Left lung (tissue), 10 donors: Measurements from ENCODE around the gene WWTR1. TPM values are rescaled to one million over a fixed set of nuclear protein-coding genes. Genes with fewer than 3 reads are reported as not detected.

Experiments
- ATAC-seq: fragments of 200-7000 bp; cut with Tn5 transposase; one replicate; pipeline ENCODE4 v1.9.1; 2020; ENCODE audit warnings: moderate library complexity
- DNase-seq, 4 donors: peaks; one replicate each; pipeline ENCODE4 v3.0.0-alpha.2; 2013 to 2020
- H3K27ac ChIP-seq, 2 donors: fragments of 200-600 bp; sonication (generic) in 1 of 2; one replicate each; pipeline versions ENCODE4 v1.5.0 to v1.8.0; 2020 to 2021
- H3K27me3 ChIP-seq, 2 donors: fragments of 200-600 bp; sonication (generic) in 1 of 2; one replicate each; pipeline versions ENCODE4 v1.5.0 to v1.8.0; 2020 to 2021
- H3K36me3 ChIP-seq, 2 donors: fragments of 200-600 bp; sonication (generic) in 1 of 2; one replicate each; pipeline versions ENCODE4 v1.5.0 to v1.8.0; 2020 to 2021
- H3K4me1 ChIP-seq, 2 donors: fragments of 200-600 bp; one replicate each; pipeline ENCODE4 v1.8.0; 2021
- H3K4me3 ChIP-seq, 2 donors: fragments of 200-600 bp; sonication (generic) in 1 of 2; one replicate each; pipeline versions ENCODE4 v1.5.0 to v1.8.0; 2020 to 2021; ENCODE audit warnings: mild to moderate bottlenecking in 1 of 2
- H3K9me3 ChIP-seq, 2 donors: fragments of 200-600 bp; sonication (generic) in 1 of 2; one replicate each; pipeline versions ENCODE4 v1.5.0 to v1.8.0; 2020 to 2021
- CTCF ChIP-seq, 2 donors: fragments of 200-600 bp; sonication (generic) in 1 of 2; IDR thresholded peaks; one replicate each; pipeline versions ENCODE4 v1.5.0 to v1.8.0; 2021; ENCODE audit warnings: antibody characterized with exemption in 2 of 2
- intact Hi-C, 2 donors: fragments of 100-400 bp; cut with DNase I; formaldehyde crosslinking; loops; one replicate each; pipeline versions ENCODE4 v1.11.2 to v1.14.2; 2022
- polyA plus RNA-seq, 6 donors: library from polyadenylated mRNA; unstranded; fragments of 120-200 nt; gene quantifications; one replicate each; pipeline ENCODE4 v1.2.1, GENCODE V29; 2013; ENCODE audit not compliant: insufficient read length in 6 of 6
- total RNA-seq, 2 donors: library from RNA; stranded (reverse); fragmentation: NEBNext Ultra II Directional; extraction: Animal tissue kit (Norgen Biotek cat#: 25700); gene quantifications; one replicate each; pipeline ENCODE4 v1.2.1, GENCODE V29; 2021
- donor health status: DM: no; HTN: yes; CAD: no.
- donor health status: DM: no; HTN: no; CAD: no.

The WWTR1 gene
- total and polyA plus RNA-seq, 8 donors = 74.2 to 124 (median 107) TPM

GRCh38 chr3:149643482-149643798, 14.4 kb downstream of the WWTR1 start:
- intact Hi-C loops = no loop called here
- DNase-seq = no peak
- peaks cover 0 to 17% of the 10 kb centered on the region in 2 donors for H3K27me3 ChIP-seq
- H3K4me3 ChIP-seq = no peak overlapping the region
- no peak overlapping the region for H3K27ac ChIP-seq
- no peaks in the 10 kb centered on the region for H3K9me3 ChIP-seq
- H3K36me3 ChIP-seq = no peaks in the 10 kb centered on the region
- peaks cover 21 to 31% of the 10 kb centered on the region in 2 donors for H3K4me1 ChIP-seq
- ATAC-seq = no peak
- no peak for TF ChIP-seq CTCF (IDR thresholded peaks at IDR 0.05)

- Histone ChIP-seq H3K9me3 (no peaks in the 10 kb centered on the region), H3K4me3 (no peak overlapping the region), H3K27ac (peak overlapping the region in 1 of 2 donors; percentile 44), H3K27me3 (peaks cover 0 to 34% of the 10 kb centered on the region in 2 donors), H3K36me3 (no peaks in the 10 kb centered on the region), H3K4me1 (peaks cover 14 to 28% of the 10 kb centered on the region in 2 donors)
- TF ChIP-seq CTCF (IDR thresholded peaks at IDR 0.05) = no peak
- ATAC-seq (peak; percentile 74), DNase-seq (no peak)
- intact Hi-C loops = no loop called here
Observed at GRCh38 chr3:149640976-149641728, 16.7 kb downstream of the WWTR1 start.

GRCh38 chr3:149639093-149639486, 18.7 kb downstream of the WWTR1 start:
- peak overlapping the region in 1 of 2 donors; percentile 34 for H3K27ac ChIP-seq
- no peaks in the 10 kb centered on the region for H3K36me3 ChIP-seq
- peaks cover 0 to 38% of the 10 kb centered on the region in 2 donors for H3K27me3 ChIP-seq
- no peak for DNase-seq
- no peak for TF ChIP-seq CTCF (IDR thresholded peaks at IDR 0.05)
- ATAC-seq = no peak
- H3K4me3 ChIP-seq = no peak overlapping the region
- intact Hi-C loops = no loop called here
- peaks cover 15 to 33% of the 10 kb centered on the region in 2 donors for H3K4me1 ChIP-seq
- no peaks in the 10 kb centered on the region for H3K9me3 ChIP-seq

GRCh38 chr3:149638228-149639092, 19.4 kb downstream of the WWTR1 start:
- Histone ChIP-seq H3K27ac (peak overlapping the region in 1 of 2 donors; percentile 34), H3K9me3 (no peaks in the 10 kb centered on the region), H3K27me3 (peaks cover 0 to 45% of the 10 kb centered on the region in 2 donors), H3K4me1 (peaks cover 15 to 30% of the 10 kb centered on the region in 2 donors), H3K4me3 (no peak overlapping the region), H3K36me3 (no peaks in the 10 kb centered on the region)
- no peak for TF ChIP-seq CTCF (IDR thresholded peaks at IDR 0.05)
- DNase-seq (peak in 2 of 4 donors; percentile 26 to 41), ATAC-seq (peak; percentile 31)
- intact Hi-C loops = no loop called here

GRCh38 chr3:149635396-149635795, 22.4 kb downstream of the WWTR1 start:
- H3K4me3 ChIP-seq = no peak overlapping the region
- ATAC-seq (no peak), DNase-seq (no peak)
- no peak for TF ChIP-seq CTCF (IDR thresholded peaks at IDR 0.05)
- H3K9me3 ChIP-seq = no peaks in the 10 kb centered on the region
- peak overlapping the region in 1 of 2 donors; percentile 8 for H3K27ac ChIP-seq
- H3K36me3 ChIP-seq = no peaks in the 10 kb centered on the region
- peaks cover 0 to 72% of the 10 kb centered on the region in 2 donors for H3K27me3 ChIP-seq
- peaks cover 3 to 26% of the 10 kb centered on the region in 2 donors for H3K4me1 ChIP-seq
- intact Hi-C loops = no loop called here
